ENCODE data around the gene TTLL11.
A peak's percentile ranks its signal among the peaks of the same experiment; 100 is the strongest.
"Not testable (repeated sequence)": the region's sequence is repeated elsewhere in the genome, so short reads cannot be mapped to it uniquely, and the experiment has no call there.

Gene TTLL11

DNA sequence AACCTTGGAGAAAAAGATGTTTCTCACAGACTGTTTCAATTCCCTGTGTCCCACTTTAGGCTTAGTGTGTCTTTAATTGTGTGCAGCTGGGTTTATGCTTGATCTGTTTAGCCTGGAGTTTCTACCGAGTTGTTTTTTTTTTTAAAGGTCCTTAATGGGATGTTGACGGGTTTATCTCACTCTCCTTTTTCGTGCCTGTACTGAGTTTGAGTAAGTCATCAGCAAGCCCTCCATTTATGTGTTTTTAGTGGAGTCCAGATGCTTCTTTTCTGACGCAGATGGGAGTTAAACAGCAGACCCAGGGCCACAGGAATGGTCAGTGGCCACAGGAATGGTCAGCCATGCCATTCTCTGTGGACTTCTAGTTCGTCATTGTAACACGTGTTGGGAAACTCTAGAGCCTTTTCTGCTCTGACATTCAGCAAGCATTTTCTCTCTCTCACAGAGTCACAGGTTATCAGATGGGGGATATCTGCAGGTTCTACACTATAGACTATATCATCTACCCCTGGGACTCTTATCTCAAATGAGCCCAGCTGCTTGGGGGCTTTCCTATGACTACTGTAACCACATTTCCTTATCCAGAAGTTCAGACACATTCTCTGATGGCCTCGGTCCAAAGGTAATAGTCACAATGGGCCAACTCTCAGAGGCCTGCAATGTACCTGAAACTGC lies 190.5 kb downstream of the TTLL11 start:
- DNase-seq (ENCODE audit: low spot score): no peak

DNA sequence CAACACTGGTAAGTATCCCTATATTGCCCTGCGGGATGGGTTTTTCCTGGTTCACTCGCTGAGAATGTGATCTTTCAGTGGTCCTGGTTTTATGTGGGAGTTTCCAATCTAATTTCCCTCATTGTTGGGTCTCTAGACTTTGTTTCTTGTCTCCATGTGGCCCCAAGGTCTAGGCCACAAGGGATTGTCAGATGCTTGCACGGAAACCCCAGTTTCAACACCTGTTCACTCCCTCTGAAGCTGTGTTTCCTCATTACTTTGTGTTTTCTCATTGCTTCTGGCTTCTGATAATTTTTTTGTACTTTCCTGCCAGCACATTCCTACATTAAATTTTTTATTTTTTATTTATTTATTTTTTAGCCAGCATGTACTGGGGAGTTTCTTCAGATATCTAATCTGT lies 191.5 kb downstream of the TTLL11 start:
- no peak for DNase-seq (ENCODE audit: low spot score)

DNA sequence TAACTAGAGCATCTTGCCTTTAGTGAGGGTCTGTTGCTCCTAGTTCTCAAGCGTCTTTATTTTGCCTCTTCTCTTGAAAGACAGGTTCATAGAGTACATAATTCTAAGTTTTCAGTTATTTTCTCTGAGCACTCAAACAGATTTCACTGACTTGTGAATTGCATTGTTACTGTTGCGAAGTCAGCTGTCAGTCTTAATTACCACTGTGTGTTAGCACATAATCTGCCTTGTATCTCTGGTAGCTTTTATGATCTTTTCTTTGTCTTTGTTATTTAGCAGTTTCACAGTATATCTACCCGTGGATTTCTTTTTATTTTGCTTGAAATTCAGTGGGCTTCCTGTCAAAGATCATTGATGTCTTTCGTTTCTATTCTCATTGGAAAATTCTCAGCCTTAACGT lies 192.9 kb downstream of the TTLL11 start:
- no peak for DNase-seq (ENCODE audit: low spot score)

DNA sequence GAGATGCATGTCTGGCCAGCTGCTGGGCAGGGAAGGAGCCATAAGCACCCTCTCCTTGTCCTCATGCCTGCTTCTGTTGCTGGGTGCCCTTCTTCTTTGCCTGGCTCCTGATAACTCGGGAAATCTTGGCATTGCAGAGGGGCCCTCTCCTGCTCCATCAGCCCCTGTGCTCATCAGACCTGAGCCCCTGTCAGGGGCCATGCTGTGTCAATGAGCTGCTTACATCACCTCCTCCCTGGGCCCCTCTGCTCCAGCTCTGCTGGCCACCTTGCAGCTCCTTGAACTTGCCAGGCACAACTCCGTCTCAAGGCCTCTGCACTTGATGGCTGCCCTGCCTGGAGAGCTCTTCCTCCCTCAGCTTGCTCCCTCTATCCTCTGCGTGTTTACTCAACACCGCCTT lies 194.3 kb downstream of the TTLL11 start:
- no peak for DNase-seq (ENCODE audit: low spot score)

DNA sequence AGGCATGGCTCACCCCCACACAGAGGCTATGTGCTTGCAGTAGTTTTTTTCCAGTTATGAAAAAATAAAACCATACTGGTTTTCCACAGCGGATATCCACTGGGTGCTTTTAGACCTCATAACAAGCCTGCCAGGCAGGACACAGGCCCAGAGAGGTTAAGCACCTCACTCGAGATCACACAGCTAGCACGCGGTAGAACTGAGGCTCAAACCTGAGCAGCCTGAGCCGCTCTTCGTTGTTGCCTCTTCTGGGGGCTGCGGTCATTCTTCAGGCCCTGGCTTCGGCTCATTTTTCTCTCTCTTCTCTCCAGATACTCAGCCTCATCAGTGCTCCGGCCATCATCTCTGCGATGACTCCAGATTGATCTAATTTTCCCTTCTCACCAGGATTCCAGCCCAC lies 196.0 kb downstream of the TTLL11 start:
- DNase-seq (ENCODE audit: low spot score): no peak

DNA sequence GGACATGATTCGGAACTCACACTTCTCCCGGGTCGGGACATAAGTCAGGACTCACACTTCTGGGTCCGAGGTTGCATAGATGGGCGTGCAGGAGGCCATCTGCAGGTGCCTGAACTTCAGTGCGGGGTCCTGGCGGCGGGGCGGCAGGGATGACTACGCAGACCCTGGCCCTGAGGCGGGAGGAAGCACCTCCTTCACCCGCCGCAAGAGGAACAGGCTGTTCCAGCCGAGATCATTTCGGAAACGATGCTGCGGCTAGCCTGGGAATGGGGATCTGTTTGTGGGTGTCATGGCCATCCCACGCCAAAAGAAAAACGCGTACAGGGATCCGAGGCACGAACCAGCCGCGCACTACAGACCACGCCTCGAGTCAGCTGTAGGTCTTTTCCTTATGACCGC lies 196.6 kb downstream of the TTLL11 start:
- no peak for DNase-seq (ENCODE audit: low spot score)

DNA sequence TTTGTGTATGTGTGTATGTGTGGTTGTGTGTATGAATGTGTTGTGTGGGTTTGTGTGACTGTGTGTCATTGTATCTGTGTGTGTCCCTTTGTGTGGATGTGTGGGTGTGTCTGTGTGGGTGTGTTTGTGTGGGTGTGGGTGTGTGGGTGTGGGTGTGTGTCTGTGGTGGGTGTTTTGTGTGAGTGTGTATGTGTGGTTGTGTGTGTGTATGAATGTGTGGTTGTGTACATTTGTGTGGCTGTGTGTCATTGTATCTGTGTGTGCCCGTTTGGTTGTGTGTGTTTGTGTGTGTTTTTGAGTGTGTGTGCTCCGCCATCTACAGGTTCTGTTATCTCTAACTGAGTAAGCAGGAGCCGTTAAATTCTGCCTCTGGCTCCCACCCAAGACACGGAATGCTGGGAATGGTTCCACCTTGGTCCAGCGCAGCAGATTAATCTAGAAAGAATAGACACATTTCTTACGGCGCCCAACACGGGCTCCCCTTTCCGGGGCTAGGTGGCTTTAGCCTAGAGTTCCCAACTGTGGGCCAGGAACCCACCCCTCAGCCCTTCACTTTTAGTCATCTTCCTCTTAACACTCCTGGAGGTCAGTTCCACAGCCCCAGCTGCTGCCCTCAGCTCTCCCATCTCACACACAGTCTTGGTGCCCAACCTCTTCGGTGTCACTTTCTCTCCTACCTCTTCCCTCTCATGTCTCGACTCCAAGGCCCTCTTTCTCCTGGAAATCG lies 197.1 kb downstream of the TTLL11 start:
- no peak for DNase-seq (ENCODE audit: low spot score)

DNA sequence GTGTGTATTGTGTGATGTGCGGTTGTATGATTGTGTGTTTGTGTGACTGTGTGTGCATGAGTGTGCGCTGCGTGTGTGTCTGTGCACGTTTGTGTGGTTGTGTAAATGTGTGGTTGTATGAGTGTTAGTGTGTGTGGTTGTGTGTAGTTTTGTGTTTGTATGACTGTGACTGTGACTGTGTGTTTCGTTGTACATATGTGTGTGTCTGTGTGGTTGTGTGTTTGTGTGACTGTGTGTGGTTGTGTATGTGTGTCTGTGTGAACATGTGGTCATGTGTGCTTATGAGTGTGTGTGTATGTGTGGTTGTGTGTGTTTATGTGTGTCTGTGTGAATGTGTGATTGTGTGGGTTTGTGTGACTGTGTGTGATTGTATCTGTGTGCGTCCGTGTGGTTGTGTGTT lies 197.8 kb downstream of the TTLL11 start:
- no peak for DNase-seq (ENCODE audit: low spot score)

DNA sequence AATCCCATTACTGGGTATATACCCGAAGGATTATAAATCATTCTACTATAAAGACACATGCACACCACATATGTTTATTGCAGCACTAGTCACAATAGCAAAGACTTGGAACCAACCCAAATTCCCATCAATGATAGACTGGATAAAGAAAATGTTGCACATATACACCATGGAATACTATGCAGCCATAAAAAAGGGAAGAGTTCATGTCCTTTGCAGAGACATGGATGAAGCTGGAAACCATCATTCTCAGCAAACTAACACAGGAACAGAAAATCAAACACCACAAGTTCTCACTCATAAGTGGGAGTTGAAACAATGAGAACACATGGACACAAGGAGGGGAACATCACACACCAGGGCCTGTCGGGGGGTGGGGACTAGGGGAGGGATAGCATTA lies 198.7 kb downstream of the TTLL11 start:
- not testable (repeated sequence) for DNase-seq (ENCODE audit: low spot score)

DNA sequence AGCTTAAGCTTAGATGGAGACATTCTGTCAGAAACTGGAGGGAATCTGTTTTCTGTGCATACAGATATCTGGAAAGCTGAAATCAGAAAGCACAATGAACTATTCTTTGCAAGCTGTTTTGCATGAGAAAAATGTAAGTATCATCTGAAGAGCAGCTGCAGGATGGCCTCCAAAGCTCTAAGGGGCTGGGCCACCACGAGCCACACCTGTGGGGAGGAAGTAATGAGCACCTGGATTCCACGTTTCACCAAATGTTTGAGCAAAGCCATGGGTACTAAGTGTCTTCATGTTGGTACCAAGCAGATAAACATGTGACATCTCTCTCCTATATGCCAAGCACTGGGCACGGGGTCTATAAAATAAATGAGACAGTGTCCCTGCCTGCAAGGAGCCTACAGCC lies 199.3 kb downstream of the TTLL11 start:
- no peak for DNase-seq (ENCODE audit: low spot score)

DNA sequence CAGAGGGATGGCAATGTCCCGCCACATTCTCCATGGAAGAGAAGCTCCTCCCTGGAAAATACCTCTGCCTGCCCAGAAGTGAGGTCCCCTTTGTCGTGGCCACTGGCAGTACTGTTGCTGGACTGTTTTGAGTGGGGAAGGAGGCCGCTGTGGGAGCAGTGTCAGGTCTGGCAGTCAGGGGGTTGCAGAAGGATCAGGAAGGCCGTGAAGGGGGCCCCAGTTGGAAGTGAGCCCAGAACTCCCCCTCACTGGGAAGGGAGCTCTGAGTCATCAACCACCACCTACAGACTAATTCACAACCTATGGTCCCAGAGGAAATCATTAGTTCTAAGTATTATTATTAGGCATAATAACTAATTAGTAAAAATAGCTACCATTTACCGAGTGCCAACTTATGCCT lies 200.4 kb downstream of the TTLL11 start:
- no peak for DNase-seq (ENCODE audit: low spot score)

DNA sequence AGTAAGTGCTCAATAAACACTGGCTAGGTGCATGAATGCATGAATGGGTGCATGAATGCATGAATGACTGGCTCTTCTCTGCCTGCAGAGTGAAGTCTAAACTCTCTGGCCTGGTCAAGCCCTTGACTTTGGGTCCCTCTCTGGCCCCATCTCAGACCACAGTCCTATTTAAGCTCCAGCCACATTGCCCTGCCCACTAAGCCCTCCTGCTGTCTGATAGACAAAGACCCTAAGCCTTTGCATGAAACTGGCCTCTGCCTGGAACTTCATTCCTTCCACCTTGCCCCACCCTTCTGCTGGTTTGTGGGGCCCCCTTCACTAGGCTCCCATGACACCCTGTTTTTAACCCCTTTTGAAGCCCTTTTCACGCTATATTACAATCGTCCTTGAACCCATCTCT lies 202.4 kb downstream of the TTLL11 start:
- DNase-seq (ENCODE audit: low spot score): no peak

DNA sequence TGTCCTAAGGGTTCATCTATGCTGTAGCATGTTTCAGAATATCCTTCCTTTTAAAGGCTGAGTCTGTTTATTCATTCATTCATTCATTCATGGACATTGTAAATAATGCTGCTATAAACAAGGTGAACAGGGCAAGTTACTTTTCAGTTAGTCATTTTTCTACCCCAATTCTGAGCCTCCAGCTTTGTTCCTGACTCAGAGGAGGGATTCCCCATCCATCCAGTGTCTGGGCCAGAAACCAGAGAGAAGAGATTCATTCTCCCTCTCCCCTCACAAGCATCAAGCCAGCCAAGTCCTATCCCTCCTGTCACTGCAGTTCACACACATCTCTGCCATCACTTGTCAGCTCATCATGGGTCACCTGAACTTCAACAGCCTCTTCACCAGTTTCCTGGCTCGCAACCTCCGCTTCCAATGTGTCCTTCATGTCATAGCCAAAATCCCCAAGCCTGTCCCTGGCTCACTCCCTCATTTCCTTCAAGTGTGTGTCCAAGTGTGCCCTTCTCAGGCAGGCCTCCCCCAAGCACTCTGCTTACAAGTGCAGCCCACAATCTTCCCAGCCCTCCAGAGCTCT lies 203.0 kb downstream of the TTLL11 start:
- DNase-seq (ENCODE audit: low spot score): no peak

DNA sequence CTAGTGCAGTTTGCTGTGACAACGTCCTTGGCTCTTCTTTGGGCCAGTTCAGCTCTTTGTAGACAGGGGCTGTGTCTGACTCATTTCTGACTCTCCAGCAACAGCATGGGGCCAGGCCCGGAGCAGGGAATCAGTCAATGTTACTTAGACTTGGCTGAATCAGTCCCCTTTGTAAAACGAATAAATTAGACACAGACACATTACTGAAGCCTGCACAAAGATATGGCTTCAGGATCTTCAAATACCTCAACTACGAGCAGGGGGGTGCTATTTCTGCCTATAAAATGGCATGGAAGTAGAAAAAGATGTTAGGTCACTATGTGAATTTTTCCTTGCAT lies 204.7 kb downstream of the TTLL11 start:
- DNase-seq (ENCODE audit: low spot score): no peak

DNA sequence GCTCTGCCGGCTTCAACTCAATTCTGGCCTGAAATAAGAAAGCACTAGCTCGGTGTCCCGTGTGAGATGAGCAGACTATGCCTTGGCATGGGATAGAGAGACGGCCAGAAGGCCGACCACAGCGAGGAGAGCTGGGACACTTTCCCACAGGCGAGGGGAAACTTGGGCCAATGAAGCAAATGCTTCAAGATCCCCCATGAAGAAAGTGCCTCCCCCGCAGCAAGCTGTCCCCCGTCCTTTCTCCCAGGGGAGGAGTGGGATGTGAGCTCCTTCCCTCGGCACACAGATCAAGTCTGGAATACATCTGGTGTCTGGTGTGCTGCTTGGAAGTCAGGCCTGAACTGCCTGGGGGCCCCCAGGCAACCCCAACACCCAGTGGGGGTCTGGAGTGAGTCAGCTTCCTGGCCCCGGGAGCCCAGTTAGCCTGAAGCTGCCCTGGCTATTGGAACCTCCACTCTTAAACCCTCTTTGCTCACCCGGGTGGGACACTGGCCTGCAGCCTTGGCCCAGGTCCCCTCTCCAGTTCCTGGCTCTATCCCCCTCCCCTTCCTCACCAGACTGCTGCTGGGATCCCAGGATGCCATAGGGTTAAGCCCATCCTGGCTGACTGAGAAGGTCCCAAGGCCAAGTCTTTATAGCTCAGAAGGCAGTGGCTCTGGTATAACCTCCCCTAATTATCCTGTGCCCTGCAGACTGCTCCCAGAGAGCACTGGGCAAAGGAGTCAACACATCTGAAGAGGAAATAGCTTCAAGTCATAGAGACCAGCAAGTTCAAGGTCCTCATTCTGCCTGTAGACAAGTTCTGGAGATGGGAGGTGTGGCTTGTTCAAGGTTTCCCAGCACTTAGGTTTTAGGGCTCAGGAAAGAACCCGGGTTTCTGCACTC lies 205.3 kb downstream of the TTLL11 start:
- DNase-seq (ENCODE audit: low spot score): no peak

DNA sequence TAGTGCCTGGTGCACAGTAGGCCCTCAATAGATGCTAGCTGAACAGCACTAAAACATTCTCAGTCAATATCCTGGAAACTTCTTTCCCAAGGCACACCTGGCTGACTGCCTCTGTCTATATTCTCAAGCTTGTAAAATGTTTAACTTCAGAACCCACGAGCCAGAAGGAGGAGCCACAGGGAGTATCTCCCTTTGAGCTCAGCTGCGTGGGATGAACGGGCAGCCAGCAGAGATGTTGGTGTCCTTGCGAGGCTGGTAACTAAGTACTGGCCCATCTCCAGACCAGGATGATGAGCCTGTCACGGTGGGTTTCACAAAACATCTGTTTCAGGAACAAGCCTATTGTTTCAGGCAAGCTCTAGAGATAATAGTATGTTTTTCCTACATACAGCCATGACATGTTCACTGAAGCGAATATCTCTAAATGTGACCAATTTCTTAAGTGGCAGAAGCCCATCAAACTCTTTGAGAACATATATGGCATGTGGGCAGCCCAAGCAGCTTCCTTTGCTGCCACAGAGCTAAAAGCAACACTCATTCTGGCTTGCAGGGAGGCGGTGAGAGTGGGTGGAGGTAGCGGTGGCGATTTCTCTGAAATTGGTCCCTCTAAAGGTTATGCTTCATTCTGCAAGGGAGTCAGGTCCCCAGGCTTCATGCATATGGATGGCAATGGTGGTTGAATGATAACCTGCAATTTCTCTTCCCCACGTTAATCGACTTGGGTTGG lies 206.2 kb downstream of the TTLL11 start:
- DNase-seq (ENCODE audit: low spot score): no peak

DNA sequence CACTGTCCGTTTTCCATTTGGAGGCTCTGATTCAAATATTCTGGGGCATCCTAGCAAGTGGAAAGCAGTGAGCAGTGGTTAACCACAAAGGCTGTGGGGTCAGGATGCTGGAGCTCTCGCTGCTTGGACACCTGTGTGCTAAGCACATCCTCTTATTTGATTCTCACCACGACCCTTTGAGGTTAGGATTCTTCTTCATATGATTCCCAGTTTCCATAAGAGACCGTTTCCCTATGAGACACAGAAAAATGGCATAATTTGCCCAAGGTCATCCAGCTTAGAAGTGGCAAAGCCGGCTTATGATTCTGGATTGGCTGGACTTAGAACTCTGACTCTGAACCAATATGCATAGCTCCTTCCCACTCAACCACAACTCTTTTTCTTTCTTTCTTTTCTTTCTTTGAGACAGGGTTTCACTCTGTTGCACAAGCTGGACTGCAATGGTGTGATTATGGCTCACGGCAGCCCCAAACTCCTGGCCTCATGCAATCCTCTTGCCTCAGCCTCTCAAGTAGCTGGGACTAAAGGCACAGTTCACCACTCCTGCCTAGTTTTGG lies 207.7 kb downstream of the TTLL11 start:
- DNase-seq (ENCODE audit: low spot score): no peak

DNA sequence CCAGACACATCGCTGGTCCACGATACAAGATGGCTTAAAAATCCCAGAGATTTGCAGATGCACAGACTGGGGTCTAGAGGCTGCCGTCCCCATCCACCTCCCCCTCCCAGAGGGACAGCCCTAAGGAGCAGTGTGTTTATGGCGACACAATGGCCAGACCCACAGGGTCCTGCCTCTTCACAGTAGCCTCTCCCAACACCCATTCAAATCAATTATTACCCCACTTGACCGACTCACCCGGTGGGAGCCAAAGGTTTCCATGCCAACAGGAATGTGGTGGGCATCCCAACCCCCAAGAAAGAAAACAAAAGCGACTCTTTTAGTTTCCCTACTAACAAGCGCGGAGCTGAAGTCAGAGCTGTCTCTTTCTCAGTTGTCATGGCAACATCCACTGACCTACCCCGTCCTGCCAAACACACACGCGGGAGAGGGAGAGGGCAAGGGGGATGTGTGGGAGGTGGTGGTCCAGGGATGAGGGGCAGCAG lies 209.0 kb downstream of the TTLL11 start:
- DNase-seq (ENCODE audit: low spot score): peak; percentile 81

DNA sequence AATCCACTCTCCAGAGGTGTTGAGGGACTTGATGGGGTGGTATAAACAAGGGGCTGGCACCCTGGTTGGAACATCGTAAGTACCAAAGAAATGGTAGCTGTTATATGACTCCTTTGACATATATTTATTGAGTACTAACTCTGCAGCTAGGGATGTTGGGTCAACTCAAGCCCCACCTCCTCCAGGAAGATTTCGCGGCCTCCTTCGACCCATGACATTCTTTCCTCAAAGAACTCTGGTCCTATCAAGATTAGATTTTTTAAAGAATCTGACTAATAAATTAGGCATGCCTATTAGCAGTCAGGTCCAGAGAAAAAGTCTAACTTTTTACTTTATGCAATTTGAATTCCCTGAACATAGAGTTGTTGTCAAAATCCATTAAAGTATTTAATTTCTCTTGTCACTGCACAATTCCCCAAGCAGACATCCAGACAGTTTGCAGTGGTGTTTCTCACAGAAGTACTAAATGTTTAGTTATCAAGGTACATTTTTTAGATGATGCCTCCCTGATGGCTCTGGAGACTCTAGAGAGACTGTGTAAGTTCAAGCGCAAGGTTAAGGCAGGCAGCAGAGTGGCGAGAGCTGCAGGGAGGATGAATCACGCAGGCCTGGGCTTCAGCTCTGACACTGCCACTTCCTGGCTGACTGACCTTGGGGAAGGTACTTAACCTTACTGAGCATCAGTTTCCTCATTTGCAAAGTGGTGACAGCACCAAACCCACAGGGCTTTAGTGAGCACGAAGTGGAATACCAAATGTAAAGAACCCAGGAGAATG lies 209.6 kb downstream of the TTLL11 start:
- DNase-seq (ENCODE audit: low spot score): peak; percentile 50

DNA sequence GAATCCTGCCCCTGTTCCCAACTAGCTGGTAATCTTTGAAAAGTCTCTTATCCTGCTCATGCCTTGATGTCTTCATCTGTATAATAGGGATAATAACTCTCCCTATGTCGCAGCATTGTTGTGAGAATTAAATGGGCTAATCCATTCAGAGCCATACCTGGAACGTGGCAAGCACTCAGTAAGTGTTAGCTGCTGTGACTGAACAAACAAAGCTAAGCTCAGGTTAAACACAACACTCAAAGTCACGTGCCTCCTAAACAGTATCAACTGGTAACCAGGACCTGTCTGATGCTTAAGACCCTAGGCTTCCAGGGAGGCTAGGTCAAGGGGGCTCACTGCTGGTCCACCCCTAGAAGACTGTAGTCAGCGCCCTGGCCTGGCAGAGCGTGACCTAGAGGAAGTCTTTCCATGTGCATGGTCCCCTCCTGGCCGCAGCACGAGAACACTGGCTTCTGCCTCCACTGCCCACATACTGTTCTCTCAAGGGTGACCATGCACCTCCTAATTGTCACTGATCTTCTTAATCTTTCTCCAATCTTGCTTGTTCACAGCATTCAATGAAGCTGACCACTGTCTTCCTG lies 211.1 kb downstream of the TTLL11 start:
- no peak for DNase-seq (ENCODE audit: low spot score)
